Dendritic cell treated with granulocyte-macrophage colony-stimulating factor and Interleukin-4, amounts not matched to agents 40 ng/mL and 50 ng/mL, for 4 days (primary cell): ENCODE results near the gene DEPDC1.

ENCODE experiments used
- H3K27ac Mint-ChIP-seq: one replicate; pipeline ENCODE4 v1.8.0; 2022; ENCODE audit warnings: mild to moderate bottlenecking, mixed read lengths
- H3K27me3 Mint-ChIP-seq: one replicate; pipeline ENCODE4 v1.8.0; 2022; ENCODE audit warnings: mild to moderate bottlenecking, mixed read lengths
- H3K36me3 Mint-ChIP-seq: one replicate; pipeline ENCODE4 v1.8.0; 2022; ENCODE audit warnings: low read depth, mixed read lengths
- H3K4me1 Mint-ChIP-seq: one replicate; pipeline ENCODE4 v1.8.0; 2022; ENCODE audit warnings: low read depth, mixed read lengths
- H3K4me3 Mint-ChIP-seq: one replicate; pipeline ENCODE4 v1.8.0; 2022; ENCODE audit warnings: mild to moderate bottlenecking, moderate library complexity, mixed read lengths
- H3K9me3 Mint-ChIP-seq: one replicate; pipeline ENCODE4 v1.8.0; 2022; ENCODE audit warnings: mixed read lengths
- intact Hi-C: fragments of 100-400 bp; cut with micrococcal nuclease; formaldehyde crosslinking; loops from one replicate; pipeline ENCODE4 v1.15.0; 2022

The DEPDC1 gene

DNA sequence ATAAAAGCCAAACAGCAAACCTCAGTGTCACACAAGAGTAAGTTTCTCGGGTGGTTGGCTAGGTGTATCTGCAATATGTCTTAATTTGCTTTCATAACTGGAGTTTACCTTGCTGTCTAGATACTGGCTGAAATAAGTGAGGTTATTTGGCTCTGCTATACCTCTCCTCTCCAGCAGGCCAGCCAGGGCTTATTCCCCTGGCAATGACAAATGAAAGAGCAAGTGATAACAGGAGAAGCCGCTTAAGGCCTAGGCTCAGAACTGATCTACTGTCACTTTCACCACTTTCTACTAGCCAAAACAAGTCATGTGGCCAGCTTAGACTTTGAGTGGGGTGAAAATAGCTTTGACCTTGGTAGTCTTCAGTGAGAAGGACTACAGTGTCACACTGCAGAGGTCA is 42.3 kb downstream of the DEPDC1 start:
- intact Hi-C loops, result no loop called here
- Mint-ChIP-seq H3K36me3 (no peaks in the 10 kb centered on the region), H3K4me1 (no peaks in the 10 kb centered on the region), H3K27ac (no peak overlapping the region), H3K9me3 (no peaks in the 10 kb centered on the region), H3K27me3 (no peaks in the 10 kb centered on the region), H3K4me3 (no peak overlapping the region)

DNA sequence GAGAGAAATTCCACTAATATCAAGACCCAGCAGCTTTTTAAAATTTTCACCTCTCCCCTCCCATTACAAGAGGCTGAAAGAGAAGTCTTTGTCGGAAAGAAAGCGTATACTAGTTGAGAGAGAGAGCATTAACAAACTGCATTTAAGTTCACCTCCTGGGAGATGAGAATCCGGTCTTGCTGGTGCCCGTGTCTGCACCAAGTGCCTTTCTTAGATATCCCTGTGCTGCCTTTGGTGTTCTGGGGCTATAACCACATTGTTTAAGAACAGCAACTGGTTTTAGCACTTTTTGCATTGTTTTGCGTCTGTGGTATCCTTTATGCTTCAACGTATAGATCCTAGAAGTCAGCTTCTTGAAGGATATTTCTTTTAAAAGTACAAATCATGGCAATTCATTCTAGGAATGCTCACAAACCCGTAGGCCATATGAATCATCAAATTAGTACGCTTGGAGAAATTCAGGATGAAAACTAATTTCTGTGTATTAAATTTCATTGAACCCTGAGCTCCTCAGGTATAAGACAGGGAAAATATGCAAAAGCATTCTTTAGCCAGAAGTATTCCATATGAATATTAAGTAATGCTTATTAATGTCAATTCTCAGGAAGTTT is 43.7 kb downstream of the DEPDC1 start:
- intact Hi-C loops, result no loop called here
- no peak overlapping the region for H3K27ac Mint-ChIP-seq
- H3K4me1 Mint-ChIP-seq, result peaks cover 13% of the 10 kb centered on the region

DNA sequence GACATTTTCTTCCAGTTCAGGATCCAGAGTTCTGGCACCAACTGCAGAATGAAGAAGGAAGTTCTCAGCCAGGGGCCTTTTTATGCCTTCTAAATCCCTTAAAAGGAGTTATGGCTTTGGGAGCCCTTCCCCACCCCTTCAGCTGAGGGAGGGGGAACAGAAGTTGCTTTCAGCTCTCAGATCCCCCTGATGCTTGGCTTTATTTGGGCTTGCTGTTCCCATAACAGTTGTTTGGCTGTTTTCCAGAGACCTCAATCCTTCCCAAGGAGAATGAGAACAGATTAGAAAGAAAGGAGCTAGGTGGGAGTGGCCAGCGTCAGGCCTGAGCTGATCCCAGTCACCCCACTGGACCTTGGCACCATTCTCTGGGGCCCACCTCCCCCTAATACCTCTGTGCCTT is 47.0 kb downstream of the DEPDC1 start, which contains the start of gene RPE65:
Gene RPE65 (minus strand): TSS at position 54 of the 400 bp plus-strand sequence. CDS start 49 bp downstream, at position 5.
- H3K4me3 Mint-ChIP-seq, result no peak within 1 kb of the TSS
- H3K4me1 Mint-ChIP-seq, result peaks cover 14% of the 10 kb centered on the region
- no peaks in the 10 kb centered on the region for H3K9me3 Mint-ChIP-seq
- no peaks in the 10 kb centered on the region for H3K27me3 Mint-ChIP-seq
- intact Hi-C loops, result loop anchor here (10.0 kb wide), 1 partner anchor 595 kb away; no protein-coding TSS in a partner anchor
- H3K27ac Mint-ChIP-seq, result no peak within 1 kb of the TSS
- H3K36me3 Mint-ChIP-seq, result no peaks in the 10 kb centered on the region

More for the DNA sequence above, 43.7 kb downstream of the DEPDC1 start:
- H3K9me3 Mint-ChIP-seq, result no peaks in the 10 kb centered on the region
- no peaks in the 10 kb centered on the region for H3K27me3 Mint-ChIP-seq
- H3K4me3 Mint-ChIP-seq, result no peak overlapping the region
- H3K36me3 Mint-ChIP-seq, result no peaks in the 10 kb centered on the region

DNA sequence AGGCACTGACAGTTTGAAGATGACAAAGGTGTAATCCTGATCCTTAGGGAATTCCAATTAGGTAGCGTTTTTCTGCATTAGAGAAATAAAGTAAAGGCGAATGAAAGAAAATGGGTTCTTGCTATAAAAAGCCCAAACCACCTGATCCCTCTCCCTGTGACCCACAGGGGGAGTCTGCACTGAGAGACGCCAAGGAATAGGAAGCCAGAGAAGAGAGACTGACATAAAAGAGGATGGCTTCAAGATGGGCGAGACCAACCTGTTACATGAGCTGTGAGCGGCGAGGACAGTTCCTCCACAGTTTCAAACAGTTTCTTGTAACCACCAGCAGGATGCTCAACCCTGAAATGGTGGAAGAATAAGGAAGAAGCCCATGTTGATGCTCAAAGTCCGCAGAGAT is 48.5 kb downstream of the DEPDC1 start:
- H3K4me1 Mint-ChIP-seq, result peaks cover 15% of the 10 kb centered on the region
- H3K27me3 Mint-ChIP-seq, result no peaks in the 10 kb centered on the region
- intact Hi-C loops, result loop anchor here (10.0 kb wide), 1 partner anchor 594 kb away; no protein-coding TSS in a partner anchor
- no peaks in the 10 kb centered on the region for H3K9me3 Mint-ChIP-seq
- no peak overlapping the region for H3K27ac Mint-ChIP-seq
- no peaks in the 10 kb centered on the region for H3K36me3 Mint-ChIP-seq
- H3K4me3 Mint-ChIP-seq, result no peak overlapping the region

DNA sequence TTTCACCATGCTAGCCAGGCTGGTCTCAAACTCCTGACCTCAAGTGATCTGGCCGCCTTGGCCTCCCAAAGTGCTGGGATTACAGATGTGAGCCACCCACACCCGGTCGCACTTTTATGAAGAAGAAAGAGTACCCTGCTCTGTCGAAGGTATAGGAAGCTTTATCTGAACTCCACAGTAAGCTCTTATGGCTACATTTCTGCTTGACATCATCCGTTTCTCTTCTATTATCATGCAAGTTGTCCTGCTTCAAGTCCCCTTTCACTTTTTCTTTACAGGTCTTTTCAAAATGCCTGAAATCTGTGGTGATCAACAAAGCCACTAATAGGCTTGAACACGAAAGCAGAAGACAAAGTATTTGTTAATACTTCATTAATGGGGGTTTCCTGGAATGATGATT is 51.2 kb downstream of the DEPDC1 start:
- Mint-ChIP-seq H3K9me3 (no peaks in the 10 kb centered on the region), H3K4me1 (peaks cover 21% of the 10 kb centered on the region), H3K36me3 (no peaks in the 10 kb centered on the region), H3K27ac (no peak overlapping the region), H3K4me3 (no peak overlapping the region), H3K27me3 (no peaks in the 10 kb centered on the region)
- intact Hi-C loops, result loop anchor here (10.0 kb wide), 1 partner anchor 591 kb away; no protein-coding TSS in a partner anchor

DNA sequence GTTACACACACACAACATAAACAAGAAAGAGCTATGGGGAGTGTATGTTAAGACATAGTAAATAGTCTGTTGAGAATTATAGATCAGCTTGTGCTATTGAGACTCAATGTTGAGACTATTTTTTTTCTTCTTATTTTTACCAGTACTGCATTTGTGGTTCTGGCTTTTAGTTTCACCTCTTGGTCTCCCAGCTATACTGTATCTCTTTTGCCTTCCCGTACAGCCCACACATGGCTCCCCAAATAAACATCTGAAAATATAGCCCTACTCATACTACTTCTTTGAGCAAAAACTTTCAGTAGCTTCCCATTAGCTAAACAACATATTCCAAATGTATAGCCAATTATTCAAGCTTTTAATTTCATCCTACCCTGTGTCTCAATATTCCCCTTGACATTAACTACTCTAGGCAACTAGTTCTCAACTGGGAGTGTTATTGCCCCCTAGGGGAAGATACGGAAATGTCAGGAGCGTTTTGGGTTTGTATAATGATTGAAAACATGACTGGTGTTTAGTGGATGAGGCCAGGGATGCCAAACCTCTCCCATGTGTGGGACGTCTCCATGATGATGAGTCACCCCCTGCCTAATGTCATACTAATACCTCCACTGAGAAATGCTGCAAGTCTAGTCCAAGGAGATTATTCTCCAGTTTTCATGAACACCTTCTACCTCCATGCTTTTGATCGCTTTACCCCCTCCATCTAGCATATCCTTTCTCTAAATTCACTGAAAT is 53.9 kb downstream of the DEPDC1 start:
- Mint-ChIP-seq H3K27me3 (no peaks in the 10 kb centered on the region), H3K4me1 (peaks cover 16% of the 10 kb centered on the region), H3K27ac (no peak overlapping the region), H3K9me3 (no peaks in the 10 kb centered on the region), H3K4me3 (no peak overlapping the region), H3K36me3 (no peaks in the 10 kb centered on the region)
- intact Hi-C loops, result loop anchor here (1.0 to 10.0 kb wide), 4 partner anchors 101 to 588 kb away; no protein-coding TSS in a partner anchor

DNA sequence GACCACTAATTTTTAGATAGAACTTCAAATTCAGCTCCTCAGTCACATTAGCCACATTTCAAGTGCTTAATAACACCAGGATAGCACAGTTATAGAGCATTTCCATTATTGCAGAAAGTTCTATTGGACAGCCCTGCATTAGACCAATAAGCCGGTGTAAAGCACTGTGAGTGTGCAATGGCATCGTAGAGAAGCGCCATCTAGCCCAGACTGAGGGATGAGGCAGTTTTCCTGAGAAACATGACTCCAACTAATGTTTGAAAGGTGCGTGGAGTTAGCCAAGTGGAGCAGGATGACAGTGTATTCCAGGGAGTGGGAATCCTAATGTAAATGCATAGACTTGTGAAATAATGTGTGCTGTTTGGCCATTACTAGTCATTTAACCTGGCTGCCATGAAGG is 54.9 kb downstream of the DEPDC1 start:
- no peak overlapping the region for H3K4me3 Mint-ChIP-seq
- intact Hi-C loops, result loop anchor here (5.0 to 10.0 kb wide), 2 partner anchors 100 to 587 kb away; no protein-coding TSS in a partner anchor
- no peaks in the 10 kb centered on the region for H3K27me3 Mint-ChIP-seq
- H3K9me3 Mint-ChIP-seq, result no peaks in the 10 kb centered on the region
- H3K4me1 Mint-ChIP-seq, result peaks cover 20% of the 10 kb centered on the region
- H3K27ac Mint-ChIP-seq, result no peak overlapping the region
- no peaks in the 10 kb centered on the region for H3K36me3 Mint-ChIP-seq

DNA sequence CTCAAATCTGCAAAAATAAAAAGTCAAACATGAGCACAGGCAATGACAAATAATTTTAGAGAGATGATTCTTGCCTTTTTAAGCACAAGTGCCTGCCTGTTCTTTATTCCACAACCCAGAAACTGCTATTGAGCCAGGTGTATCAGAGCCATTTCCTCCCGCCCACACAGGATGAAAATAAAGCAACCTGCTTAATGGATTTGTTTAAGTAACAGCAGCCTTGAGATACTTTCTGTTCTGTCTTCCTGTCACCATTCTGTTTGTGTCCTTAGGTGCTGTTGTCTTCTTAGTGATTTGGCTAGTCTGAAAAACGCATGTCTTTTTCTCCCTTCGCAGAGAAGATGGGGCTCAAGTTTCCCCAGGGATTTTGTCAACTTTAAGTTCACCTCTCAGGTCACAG is 58.6 kb downstream of the DEPDC1 start:
- Mint-ChIP-seq H3K27me3 (no peaks in the 10 kb centered on the region), H3K9me3 (no peaks in the 10 kb centered on the region)
- intact Hi-C loops, result no loop called here

DNA sequence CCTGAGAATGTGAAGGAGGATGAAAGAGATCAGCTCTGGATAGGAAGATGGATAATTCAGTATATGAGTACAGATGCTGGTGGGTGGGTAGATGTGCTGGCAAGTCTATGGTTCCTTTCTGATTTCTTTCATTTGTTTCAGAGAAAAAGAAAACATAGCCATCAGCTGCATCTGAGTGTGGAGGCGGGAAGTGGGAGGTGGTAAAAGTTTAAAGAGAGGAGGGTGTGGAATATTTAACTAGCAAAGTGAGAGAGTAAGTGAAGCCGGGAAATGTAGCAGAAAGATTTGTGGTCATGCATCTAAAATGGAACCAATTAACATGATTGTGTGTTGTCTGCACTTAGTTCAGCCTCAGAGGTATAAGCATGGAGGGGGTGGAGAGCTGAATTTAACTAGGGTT is 63.5 kb downstream of the DEPDC1 start:
- no peaks in the 10 kb centered on the region for H3K27me3 Mint-ChIP-seq
- no peaks in the 10 kb centered on the region for H3K9me3 Mint-ChIP-seq
- H3K36me3 Mint-ChIP-seq, result no peaks in the 10 kb centered on the region
- H3K4me3 Mint-ChIP-seq, result no peak overlapping the region
- no peak overlapping the region for H3K27ac Mint-ChIP-seq
- peaks cover 25% of the 10 kb centered on the region for H3K4me1 Mint-ChIP-seq
- intact Hi-C loops, result no loop called here

More for the DNA sequence above, 58.6 kb downstream of the DEPDC1 start:
- no peak overlapping the region for H3K27ac Mint-ChIP-seq
- H3K4me1 Mint-ChIP-seq, result peaks cover 25% of the 10 kb centered on the region
- H3K4me3 Mint-ChIP-seq, result no peak overlapping the region
- no peaks in the 10 kb centered on the region for H3K36me3 Mint-ChIP-seq

DNA sequence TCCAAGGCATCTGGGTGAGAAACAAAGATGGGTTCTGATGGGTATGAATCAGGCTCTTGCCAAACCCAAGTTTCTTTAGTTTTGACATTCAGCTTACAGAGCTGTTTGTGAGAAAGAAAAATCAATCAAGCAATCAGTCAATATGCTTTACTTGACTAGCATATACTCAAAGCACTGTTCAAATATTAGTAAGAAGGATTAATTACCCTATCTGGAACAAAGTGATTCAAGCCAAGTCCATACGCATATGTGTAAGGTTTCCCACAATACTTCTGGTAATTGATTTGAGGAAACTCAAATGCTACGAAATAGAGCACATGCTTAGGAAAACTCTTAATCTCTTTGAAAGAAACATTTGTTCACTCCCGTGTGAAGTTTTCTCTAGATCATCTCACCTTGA is 65.8 kb downstream of the DEPDC1 start:
- Mint-ChIP-seq H3K9me3 (no peaks in the 10 kb centered on the region), H3K27me3 (no peaks in the 10 kb centered on the region), H3K27ac (no peak overlapping the region), H3K4me1 (peaks cover 12% of the 10 kb centered on the region), H3K4me3 (no peak overlapping the region), H3K36me3 (no peaks in the 10 kb centered on the region)
- intact Hi-C loops, result no loop called here

DNA sequence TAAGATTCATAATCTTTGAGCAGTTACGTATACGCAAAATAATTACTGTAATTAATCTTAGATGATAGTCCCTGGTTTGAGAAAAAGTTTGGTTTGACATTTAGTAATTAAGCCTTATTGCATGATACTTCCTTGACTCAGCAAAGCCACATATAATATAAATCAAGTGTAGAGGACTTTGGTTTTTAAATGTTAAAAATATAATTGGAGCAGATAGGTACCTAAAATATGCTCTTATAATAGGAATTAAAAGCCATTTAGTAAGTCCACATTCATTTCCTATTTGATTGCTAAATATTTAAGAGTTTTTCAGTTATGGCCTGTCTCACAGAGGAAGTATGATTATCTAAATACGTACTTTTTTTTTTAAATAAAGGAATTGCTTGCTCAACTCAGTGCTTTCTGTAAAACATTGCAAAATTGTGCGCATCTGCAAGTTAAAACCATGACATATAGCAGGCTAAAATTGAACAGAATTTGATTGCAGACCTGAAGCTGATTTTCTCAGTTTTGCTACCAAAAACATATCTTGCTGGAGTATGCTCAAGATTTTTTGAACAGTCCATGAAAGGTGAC is 67.6 kb downstream of the DEPDC1 start:
- Mint-ChIP-seq H3K36me3 (no peaks in the 10 kb centered on the region), H3K27ac (no peak overlapping the region), H3K4me3 (no peak overlapping the region), H3K27me3 (no peaks in the 10 kb centered on the region), H3K4me1 (peaks cover 12% of the 10 kb centered on the region), H3K9me3 (no peaks in the 10 kb centered on the region)
- intact Hi-C loops, result no loop called here

DNA sequence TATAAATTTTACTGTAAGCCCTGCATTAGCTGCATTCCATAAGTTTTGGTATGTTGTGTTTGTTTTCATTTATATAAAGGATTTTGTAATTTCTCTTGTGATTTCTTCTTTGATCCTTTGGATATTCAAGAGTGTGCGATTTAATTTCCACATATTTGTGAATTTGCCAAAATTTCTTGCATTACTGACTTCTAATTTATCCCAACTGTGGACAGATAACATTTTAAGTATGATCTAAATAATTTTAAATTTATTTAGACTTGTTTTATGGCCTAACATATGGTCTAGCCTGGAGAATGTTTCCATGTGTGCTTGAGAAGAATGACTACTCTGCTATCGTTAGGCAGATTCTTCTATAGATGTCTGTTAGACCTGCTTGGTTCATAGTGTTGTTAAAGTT is 70.3 kb downstream of the DEPDC1 start:
- intact Hi-C loops, result no loop called here
- Mint-ChIP-seq H3K27me3 (no peaks in the 10 kb centered on the region), H3K27ac (no peak overlapping the region), H3K9me3 (no peaks in the 10 kb centered on the region), H3K4me3 (no peak overlapping the region), H3K36me3 (no peaks in the 10 kb centered on the region), H3K4me1 (peaks cover 12% of the 10 kb centered on the region)
